ENCODE data around the gene DDX4.
A peak's percentile ranks its signal among the peaks of the same experiment; 100 is the strongest.
"Not testable (repeated sequence)": the region's sequence is repeated elsewhere in the genome, so short reads cannot be mapped to it uniquely, and the experiment has no call there.

Gene DDX4

DNA sequence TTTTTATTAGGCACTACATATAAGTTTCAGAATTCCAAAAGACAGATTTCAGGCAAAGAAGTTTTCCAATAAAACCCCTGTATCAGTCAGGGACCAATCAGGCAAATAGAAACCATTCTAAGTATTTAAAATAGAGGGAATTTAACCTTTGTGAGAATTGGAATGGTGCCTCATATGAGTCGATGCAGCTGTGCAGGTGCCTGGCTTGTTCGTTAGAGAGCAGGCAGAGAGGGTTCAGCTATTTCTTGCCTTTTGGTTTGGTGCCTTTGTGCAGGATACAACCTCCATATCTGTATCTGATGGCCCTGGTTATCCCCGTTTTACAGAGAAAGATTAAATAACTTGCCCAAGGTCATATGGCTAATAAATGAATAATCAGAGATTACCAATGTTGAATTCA, 6.0 kb upstream of the DDX4 start:
- DNase-seq: no peak

DNA sequence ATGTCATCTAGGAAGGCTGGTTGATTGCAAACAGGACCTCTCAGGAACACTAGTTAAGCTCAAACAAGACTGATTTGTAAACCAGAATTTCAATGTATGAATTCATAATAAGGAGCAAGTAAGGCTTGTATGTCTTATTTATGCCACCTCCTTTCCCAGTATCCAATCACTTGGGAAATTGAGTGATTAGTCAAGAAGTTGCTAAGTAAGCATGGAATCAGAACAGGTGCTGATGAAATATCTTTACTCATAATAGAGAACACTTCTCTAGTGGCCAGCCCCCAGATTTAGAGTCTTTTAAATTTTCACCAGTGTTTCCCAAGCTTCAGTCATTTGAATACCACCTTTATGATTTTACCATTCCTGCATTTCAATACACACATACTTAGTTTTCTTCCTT, 5.3 kb upstream of the DDX4 start:
- no peak for DNase-seq

DNA sequence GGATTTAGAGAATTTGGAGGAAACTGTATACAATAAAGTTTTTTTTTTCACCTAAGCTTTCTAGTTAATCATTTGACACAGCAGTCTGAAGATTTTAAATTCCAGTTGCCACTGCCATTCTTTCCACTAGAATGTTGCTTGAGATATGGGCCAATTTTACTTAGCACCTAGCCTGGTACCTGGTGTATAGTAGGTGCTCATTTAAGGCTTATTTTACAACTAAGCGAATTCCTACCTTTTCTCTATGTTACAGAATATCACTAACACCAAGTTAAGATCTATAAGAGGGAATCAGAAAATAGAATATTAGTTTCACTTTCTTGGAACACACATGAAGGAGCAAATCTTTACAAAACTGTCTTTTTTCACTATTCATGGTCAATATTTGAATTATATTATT, 3.2 kb upstream of the DDX4 start:
- no peak for DNase-seq

DNA sequence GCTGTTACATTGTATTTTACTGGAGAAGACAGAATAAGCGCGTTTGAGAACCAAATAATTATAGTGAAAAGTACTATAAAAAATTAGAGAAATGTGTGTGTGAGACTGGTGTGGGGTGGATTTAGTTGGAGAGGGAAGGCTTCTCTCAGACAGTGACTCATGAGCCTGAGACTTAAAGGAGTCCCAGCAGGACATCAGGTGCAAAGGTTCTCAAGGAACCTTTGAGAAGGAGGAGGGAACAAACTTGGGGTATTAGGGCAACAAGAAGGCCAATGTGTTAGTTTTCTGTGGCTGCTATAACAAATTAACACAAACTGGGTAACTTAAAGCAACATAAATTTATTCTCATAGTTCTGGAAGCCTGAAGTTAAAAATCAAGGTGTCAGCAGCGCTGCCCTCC, 4.9 kb downstream of the DDX4 start:
- no peak for DNase-seq

DNA sequence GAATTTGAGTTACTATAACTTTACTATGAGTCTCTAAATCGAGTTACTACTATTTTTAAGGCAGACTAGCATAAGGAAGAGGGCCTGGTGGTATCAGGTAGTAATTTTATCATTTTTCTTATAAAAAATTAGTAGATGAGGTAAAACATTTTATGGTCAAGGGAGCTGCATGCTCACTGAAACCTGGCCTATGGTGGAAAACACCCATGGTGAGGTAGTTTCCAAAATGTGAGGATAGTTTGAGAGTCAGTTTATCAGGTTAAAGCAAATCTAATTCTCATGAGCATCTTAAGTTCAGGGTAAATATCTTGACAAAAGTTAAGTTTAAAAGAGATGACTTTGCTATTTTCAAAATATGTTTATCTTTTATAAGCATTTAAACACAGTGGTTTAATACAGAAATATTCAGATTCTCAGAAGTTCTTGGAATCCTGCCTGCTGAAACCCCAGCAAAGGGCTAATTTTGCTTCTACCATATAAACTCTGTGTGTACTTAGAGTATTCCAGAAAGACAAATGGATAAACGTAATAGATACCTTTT, 10.0 kb downstream of the DDX4 start:
- DNase-seq: no peak

DNA sequence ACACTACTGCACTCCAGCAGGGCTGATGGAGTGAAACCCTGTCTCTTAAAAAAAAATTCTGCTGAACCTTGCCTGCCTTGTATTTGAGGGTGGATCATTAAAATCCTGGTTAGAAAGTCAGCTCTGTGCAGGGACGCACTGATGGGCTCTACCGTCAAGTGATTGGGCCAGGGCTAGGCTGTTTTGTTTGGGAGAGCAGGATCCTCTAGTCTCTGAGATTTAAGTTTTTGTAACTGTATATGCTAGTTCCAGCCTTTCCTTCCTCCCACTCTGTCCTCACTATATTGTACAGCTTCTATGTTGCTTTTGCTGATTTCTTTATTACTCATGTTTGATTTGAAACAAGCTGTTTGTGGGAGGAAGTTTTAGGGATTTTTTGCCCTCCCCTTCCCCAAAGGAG, 11.5 kb downstream of the DDX4 start:
- no peak for DNase-seq

DNA sequence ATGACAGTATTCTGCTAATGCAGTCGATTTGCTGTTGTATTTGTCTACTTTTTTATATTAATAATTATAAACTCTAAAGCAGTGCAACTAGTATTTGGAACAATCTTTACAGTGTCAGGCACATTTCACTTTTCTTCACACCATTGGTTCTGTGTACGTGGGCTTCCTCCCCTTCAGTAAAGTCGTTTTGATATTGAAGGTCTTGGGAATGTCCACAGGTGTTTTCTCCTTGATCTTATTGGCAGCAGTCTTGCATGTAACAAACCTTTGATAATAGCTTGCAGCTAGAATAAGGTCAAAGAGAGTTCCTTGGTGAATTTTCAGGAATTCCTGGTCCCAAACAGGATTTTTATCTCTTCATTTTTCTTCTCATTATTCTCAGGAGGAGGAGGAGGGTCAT, 12.2 kb downstream of the DDX4 start:
- no peak for DNase-seq

DNA sequence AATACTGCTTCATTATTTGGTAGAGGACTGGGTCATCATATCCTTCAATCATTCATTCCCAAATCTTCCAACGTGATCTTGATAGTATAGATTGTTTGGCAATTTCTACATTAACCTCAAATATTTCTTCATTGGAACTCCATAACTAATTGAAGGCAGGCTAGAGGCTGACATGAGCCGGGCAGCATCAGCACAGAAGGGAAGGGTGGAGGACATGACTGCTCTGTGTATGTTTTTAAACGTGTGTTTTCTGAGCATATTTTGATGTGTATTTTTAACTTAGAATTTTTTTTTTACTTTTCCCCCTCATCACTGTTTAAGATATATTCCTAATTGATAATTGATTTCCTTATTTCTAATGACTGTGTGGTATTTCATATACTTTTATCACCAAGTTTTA, 12.6 kb downstream of the DDX4 start:
- no peak for DNase-seq

DNA sequence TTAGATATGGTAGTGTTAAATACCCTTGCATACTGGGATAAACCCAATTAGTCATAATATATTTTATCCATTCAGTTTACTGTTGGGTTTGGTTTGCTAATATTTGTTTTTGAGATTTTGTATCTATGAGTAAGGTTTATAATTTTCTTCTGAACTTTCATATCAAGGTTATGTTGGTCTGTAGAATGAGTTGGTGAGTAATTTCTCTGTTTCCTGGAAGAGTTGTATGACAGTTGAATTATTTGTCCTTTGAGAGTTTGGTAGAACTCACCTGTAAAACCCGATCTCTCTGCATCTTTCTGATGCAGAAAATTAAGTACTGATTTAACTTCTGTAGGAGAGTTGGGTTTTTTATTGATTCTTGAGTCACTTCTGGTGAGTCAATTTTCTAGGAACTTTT, 20.4 kb downstream of the DDX4 start:
- no peak for DNase-seq

DNA sequence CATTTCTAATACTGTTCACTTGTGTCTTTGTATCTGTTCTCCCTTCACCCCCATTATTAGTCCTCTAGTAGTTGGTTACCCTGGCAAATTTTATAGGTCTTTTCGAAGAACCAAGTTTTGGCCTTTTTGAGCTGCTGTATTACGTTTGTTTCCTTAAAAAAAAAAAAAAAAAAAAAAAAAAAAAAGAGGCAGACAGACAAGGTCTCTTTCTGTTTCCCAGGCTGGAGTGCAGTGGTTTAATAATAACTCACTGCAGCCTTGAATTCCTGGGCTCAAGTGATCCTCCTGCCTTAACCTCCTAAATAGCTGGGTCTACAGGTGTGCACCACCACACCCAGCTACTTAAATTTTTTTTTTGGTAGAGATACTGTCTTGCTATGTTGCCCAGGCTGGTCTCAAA, 20.9 kb downstream of the DDX4 start:
- no peak for DNase-seq

DNA sequence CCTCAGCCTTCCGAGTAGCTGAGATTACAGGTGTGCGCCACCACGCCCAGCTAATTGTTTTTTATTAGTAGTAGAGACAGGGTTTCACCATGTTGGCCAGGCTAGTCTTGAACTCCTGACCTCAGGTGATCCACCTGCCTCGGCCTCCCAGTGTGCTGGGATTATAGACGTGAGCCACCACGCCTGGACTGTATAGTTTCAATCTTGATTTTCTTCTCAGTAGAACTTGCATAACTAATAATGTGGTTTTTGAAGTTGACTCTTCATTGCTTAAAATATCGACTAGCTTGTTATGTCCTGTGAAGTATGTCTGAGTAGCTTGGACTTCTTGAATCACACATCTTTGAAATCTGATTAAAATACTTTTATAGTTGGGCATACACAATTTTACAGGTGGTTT, 23.9 kb downstream of the DDX4 start:
- DNase-seq: not testable (repeated sequence)

DNA sequence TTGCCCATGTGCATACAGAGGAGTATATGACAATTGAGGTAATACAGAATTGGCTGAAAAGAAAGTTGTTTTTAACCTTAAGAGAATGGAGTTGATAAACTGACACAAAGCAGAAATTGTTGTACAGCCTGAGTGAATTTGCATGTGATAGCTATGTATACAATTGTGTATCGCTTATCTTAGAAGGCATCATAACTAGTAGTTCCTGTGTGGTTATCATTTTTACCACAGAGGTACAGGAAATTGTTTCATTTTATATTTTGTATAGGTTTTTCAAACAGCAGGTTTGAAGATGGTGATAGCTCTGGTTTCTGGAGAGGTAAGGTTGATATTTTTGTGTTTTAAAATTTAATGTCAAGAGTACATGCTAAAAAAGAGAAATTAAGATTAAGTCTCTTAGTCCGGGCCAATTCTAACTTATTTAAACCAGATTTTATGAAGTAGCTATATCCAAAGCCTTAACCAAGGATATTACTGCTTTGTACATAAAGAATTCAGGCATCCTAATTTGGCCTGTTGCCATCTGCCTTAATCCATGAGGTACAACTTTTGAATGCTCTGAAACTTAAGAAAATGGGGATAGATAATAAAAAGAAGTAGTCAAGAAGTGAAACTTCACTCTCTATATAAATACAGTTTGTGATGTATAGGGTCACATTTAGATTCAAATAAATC, 26.0 kb downstream of the DDX4 start:
- no peak for DNase-seq

DNA sequence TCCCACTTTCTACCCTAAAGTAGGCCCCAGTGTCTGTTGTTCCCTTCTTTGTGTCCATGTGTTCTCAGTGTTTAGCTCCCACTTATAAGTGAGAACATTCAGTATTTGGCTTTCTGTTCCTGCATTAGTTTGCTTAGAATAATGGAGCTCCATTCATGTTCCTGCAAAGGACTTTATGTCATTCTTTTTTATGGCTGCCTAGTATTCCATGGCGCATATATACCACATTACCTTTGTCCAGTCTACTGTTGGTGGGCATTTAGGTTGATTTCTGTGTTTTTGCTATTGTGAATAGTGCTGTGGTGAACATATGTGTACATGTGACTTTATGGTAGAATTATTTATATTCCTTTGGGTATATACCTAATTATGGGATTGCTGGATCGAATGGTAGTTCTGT, 30.4 kb downstream of the DDX4 start:
- no peak for DNase-seq

DNA sequence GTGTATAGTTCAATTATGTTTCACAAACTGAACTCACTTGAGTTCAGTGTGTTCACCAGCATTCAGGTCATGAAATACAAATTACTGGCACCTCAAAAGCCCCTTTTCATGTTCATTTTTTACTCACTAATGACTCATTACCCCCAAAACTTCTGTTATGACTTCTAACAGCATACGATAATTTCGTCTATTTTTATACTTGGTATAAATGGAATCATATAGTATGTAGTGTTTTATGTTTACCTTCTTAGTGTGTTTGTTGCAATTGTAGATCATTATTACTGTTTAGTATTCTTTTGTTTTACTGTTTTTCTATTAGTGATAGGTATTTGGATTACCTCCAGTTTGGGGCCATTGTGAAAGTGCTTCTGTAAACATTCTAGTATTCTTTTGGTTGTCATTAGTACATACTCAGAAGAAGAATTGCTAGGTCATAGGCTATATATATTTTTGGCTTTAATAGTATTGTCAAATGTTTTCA, 33.4 kb downstream of the DDX4 start:
- no peak for DNase-seq

DNA sequence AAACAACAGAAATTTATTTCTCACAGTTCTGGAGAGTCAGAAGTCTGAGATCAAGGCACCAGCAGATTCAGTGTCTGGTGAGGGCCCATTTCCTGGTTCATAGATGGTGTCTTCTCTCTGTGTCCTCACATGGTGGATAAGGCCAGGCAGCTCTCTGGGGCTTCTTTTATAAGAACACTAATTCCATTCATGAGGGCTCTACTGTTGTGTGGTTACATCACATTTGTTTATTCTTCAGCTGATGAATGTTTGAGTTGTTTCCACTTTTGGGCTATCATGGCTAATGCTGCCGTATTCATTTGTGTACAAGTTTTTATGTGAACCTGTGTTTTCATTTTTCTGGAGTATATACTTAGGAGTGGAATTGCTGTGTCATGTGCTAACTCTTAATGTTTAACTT, 35.2 kb downstream of the DDX4 start:
- DNase-seq: no peak

DNA sequence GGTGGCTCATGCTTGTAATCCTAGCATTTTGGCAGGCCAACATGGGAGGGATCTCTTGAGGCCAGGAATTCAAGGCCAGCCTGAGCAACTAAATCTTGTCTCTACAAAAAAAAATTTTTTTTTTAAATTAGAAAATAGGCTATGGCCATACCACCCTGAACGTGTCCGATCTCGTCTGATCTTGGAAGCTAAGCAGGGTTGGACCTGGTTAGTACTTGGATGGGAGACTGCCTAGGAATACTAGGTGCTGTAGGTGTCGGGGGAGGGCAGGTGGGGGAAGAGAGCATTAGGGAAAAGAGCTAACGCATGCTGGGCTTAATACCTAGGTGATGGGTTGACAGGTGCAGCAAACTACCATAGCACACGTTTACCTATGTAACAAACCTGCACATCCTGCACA, 39.5 kb downstream of the DDX4 start:
- no peak for DNase-seq

DNA sequence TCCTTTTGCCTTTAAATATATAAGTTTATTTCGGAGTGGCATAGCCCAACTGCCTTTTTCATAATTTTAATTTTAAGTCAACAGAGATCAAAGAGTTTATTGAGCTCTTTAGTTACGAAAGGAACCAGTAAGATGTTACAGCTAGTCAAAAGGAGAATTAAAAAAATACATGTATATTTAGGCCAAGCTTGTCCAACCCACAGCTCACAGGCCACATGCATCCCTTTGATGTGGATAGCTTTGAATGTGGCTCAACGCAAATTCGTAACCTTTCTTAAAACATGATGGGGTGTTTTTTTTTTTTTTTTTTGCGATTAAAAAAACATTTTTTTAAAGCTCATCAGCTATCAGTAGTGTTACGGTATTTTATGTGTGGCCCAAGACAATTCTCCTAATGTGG, 63.1 kb downstream of the DDX4 start:
- DNase-seq: no peak

DNA sequence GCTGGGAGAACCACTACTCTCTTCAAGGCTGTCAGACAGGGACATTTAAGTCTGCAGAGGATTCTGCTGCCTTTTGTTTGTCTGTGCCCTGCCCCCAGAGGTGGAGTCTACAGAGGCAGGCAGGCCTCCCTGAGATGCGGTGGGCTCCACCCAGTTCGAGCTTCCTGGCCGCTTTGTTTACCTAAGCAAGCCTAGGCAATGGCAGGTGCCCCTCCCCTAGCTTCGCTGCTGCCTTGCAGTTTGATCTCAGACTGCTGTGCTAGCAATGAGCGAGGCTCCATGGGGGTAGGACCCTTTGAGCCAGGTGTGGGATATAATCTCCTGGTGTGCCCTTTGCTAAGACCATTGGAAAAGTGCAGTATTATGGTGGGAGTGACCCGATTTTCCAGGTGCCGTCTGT, 71.0 kb downstream of the DDX4 start:
- DNase-seq: not testable (repeated sequence)

DNA sequence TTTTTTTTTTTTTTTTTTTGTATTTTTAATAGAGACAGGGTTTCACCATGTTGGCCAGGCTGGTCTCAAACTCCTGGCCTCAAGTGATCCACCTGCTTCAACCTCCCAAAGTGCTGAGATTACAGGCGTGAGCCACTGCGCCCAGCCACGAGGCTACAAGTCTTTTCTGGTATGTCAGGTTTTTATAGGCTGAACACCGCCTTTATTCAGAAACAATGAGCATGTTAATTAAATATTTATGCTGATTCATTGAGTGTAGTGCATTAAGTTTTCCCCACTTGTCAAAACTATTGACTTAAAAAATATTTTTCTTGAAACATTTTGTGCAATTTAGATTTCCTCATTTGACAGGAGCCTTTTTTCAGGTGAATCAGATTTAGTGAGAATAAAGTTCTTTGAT, 78.1 kb downstream of the DDX4 start:
- DNase-seq: not testable (repeated sequence)

DNA sequence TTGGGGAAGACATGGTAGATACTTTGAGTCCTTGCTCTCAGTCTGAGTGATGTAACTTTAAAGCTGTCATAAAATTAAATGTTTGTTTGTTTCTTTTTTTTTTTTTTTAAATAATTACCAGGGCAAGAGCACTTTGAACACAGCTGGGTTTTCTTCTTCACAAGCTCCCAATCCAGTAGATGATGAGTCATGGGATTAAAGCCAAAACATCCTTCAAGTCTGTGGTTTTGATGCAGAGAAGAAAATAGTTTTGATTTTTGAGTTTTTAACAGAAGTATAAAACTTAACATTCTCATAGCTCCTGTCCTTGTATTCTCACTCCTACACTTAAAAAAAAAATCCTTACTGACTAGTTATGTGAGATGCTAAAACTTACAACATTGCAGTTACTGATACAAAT, 78.5 kb downstream of the DDX4 start:
- peak in 1 of 3 donors; percentile 12 for DNase-seq

DNA sequence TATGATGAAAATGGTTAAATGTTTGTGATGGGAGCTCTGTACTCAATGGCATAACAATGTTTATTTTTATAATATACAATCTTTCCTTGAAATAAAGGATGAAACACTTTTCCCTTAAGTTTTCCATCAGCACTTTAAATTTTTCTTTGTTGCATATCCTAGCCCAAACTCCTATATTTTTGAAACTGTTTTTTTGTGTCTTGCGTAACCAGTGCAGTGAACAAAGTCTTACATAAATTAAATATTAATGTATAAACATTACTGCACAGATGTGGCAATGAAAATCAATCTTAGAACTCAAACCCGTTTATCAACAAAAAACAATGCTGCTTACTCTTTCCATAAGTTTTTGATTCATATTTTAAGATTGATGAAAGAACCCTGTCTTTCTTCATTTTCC, 79.2 kb downstream of the DDX4 start:
- no peak for DNase-seq

DNA sequence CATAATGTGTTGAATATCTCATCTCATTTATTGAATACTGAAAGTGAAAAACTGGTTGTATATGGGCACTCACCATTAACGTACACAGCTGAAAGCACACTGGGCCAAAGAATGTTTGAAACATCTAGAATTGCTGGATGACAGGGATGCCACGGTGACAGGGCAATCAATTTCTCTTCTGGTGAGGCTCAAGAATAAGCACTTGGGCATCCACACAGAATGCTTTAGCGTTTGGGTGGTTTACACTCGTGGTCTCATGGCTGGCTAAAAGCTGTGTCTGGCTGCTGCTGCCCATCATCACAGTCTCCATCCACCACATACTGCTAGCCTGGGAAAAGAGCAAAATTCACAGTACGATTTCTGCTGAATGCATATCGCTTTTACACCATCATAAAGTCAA, 82.6 kb downstream of the DDX4 start:
- DNase-seq: no peak

DNA sequence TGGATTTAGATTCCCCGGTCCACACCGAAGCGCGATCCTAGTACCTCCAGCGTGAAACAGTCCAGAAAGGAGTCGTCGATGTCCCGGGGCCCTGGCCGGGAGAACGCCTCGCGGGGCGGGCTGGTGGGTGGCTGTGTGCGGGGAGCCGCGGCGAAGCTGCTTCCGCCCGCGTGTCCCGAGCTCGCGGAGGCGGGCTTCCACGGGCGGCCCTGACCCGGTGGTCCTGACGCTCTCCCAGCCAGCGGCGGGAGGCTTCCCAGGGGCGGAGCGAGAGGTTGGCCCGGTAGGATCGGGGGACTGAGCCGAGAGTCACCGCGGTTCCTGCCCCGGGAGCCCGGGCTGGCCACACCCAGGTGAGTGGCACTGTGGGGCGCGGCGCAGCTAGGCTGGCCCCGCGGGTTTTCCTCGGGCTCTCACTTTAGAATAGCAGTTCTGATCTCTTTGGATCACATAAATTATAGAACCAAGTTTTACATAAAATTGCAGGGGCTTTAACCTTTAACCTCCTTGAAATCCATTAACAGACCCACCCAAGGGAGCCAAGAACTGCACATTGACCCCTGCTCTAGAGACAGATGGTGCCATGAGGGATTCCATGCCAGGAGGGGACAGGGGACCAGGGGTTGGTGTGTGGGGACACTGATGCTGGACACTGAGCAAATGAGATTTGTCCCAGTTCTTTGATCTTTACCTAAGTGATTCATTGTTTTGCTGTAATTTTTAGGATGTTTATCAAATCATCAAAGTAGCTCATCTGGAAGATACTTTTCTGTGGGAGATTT, 84.1 kb downstream of the DDX4 start:
- peak in 2 of 3 donors; percentile 17 to 49 for DNase-seq

DNA sequence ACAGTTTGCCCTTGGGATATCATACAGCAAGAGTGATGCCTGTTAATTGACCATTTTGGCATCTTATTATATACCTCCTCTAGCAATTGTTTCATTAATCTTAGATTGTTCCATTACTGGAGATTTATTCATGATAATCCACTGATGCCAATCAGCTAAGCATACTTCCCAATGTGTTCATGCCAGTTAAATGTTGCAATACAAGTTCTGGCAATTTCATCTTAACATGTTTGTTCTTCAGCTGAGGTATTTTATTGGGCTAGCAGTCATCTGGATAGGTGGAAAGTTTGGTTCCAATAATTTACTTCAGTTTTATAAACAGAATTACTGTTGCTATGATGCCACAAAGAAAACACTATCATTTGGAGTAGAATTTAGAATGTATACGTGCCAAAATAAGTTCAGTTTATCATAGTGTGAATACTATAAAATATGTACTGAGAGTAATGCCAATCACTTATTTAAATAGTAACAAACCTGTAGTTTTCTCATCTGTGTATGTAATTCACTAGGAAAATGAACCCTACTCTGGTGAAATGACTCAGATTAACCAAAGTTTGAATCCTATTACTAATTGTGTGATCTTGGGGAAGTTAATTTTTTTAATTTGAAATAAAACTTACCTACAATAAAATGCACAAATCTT, 85.4 kb downstream of the DDX4 start:
- DNase-seq: no peak
